Keratinocyte (primary cell): ENCODE data around the gene SAE1. TPM values are rescaled to one million over a fixed set of nuclear protein-coding genes. Genes with fewer than 3 reads are reported as not detected.

Source experiments
- DNase-seq: peaks from one replicate; pipeline ENCODE4 v3.0.0-alpha.2; 2011; ENCODE audit warnings: low read depth, missing footprints, low spot score
- FAIRE-seq: peaks from 2 replicates; lab custom pipeline; 2011; peaks lifted over from hg19 to GRCh38; lab: Jason Lieb, UNC
- H2AFZ ChIP-seq: 2 replicates; pipeline ENCODE4 v1.6.0; 2012; ENCODE audit warnings: low read length, control low read depth, inconsistent platforms; ENCODE audit not compliant: control insufficient read depth
- H3K27ac ChIP-seq: 2 replicates; pipeline ENCODE4 v1.5.1; 2011; ENCODE audit warnings: low read length; ENCODE audit not compliant: control insufficient read depth, insufficient read depth
- H3K27me3 ChIP-seq: 3 replicates; pipeline ENCODE4 v1.6.0; 2011; ENCODE audit warnings: low read length; ENCODE audit not compliant: control insufficient read depth, insufficient read depth; ENCODE audit errors: extremely low read depth
- H3K36me3 ChIP-seq, 2 experiments: 2 replicates in 1 of 2; 3 replicates in 1 of 2; pipeline ENCODE4 v1.5.1; 2011; ENCODE audit warnings: low read length in 2 of 2, mild to moderate bottlenecking in 1 of 2; ENCODE audit not compliant: control insufficient read depth in 2 of 2, insufficient read depth in 2 of 2; ENCODE audit errors: extremely low read depth in 1 of 2
- H3K4me1 ChIP-seq: 3 replicates; pipeline ENCODE4 v1.5.1; 2011; ENCODE audit warnings: low read length; ENCODE audit not compliant: control insufficient read depth, insufficient read depth; ENCODE audit errors: extremely low read depth
- H3K4me2 ChIP-seq: 3 replicates; pipeline ENCODE4 v1.6.0; 2011; ENCODE audit warnings: low read depth, low read length; ENCODE audit not compliant: control insufficient read depth, insufficient read depth; ENCODE audit errors: extremely low read depth
- H3K4me3 ChIP-seq, 3 experiments: fragments of 200-600 bp in 1 of 3; sonication (generic) in 1 of 3; 2 replicates in 2 of 3; 3 replicates in 1 of 3; pipeline ENCODE4 v1.5.1; 2011 to 2016; ENCODE audit warnings: low read length in 3 of 3, mild to moderate bottlenecking in 3 of 3, control low read depth in 2 of 3, inconsistent platforms in 1 of 3, low read depth in 1 of 3, mixed read lengths in 1 of 3, mixed run types in 1 of 3, moderate library complexity in 1 of 3; ENCODE audit not compliant: control insufficient read depth in 2 of 3, insufficient read depth in 2 of 3; ENCODE audit errors: extremely low read depth in 1 of 3
- H3K79me2 ChIP-seq: 2 replicates; pipeline ENCODE4 v1.6.0; 2012; ENCODE audit warnings: low read length; ENCODE audit not compliant: control insufficient read depth, insufficient read depth
- H3K9ac ChIP-seq: 3 replicates; pipeline ENCODE4 v1.6.0; 2011; ENCODE audit warnings: low read length; ENCODE audit not compliant: control insufficient read depth, insufficient read depth; ENCODE audit errors: extremely low read depth
- H3K9me1 ChIP-seq: 3 replicates; pipeline ENCODE4 v1.6.0; 2011; ENCODE audit warnings: low read length; ENCODE audit not compliant: control insufficient read depth, insufficient read depth; ENCODE audit errors: extremely low read depth
- H3K9me3 ChIP-seq: 2 replicates; pipeline ENCODE4 v1.5.1; 2012; ENCODE audit warnings: low read depth, low read length; ENCODE audit not compliant: control insufficient read depth
- H4K20me1 ChIP-seq: 3 replicates; pipeline ENCODE4 v1.6.0; 2011; ENCODE audit warnings: low read length; ENCODE audit not compliant: control insufficient read depth, insufficient read depth; ENCODE audit errors: extremely low read depth
- EZH2 ChIP-seq: IDR thresholded peaks from one replicate; pipeline ENCODE4 v1.6.1; 2012; ENCODE audit warnings: inconsistent platforms, mild to moderate bottlenecking, low read length, moderate library complexity
- dilution Hi-C: fragments of 300-500 bp; cut with MboI; formaldehyde crosslinking; loops from one replicate; pipeline ENCODE4 v1.7.0; 2020; ENCODE audit warnings: low sequenced_read_pairs; ENCODE audit not compliant: extremely low pct_ligation_motif_present
- polyA plus RNA-seq, 5 experiments: library from polyadenylated mRNA; depleted of rRNA in 3 of 5; stranded (reverse) in 3 of 5; stranded (forward) in 1 of 5; unstranded in 1 of 5; fragments of >200 nt; gene quantifications; 1 replicate in 1 of 5; 2 replicates in 3 of 5; 3 replicates in 1 of 5; pipeline versions ENCODE4 v1.2.1 to v1.2.3, GENCODE V29; 2011 to 2012; ENCODE audit warnings: missing spikeins in 2 of 5, low read depth in 1 of 5, low replicate concordance in 1 of 5
- small RNA-seq, 3 experiments: library from RNA; depleted of rRNA; stranded (forward); fragments of <200 nt; gene quantifications; one replicate each; pipeline ENCODE3, GENCODE V24; 2012; ENCODE audit warnings: low read depth in 3 of 3, low replicate concordance in 1 of 3; ENCODE audit not compliant: insufficient read length in 3 of 3

SAE1 gene
- polyA plus RNA-seq, 1 donor (not counting 4 experiments of a cell fraction or from before 2014, with no cell fraction given), result 102 TPM

- Histone ChIP-seq H3K9me3 (no peaks in the 10 kb centered on the region), H2AFZ (no peak overlapping the region), H3K27ac (no peak overlapping the region), H3K4me3 (no peak overlapping the region), H4K20me1 (no peaks in the 10 kb centered on the region), H3K36me3 (peaks cover 18 to 35% of the 10 kb centered on the region in 2 experiments), H3K4me1 (peaks cover 14% of the 10 kb centered on the region), H3K79me2 (peaks cover 6% of the 10 kb centered on the region), H3K9ac (no peak overlapping the region), H3K9me1 (no peaks in the 10 kb centered on the region), H3K4me2 (no peak overlapping the region), H3K27me3 (no peaks in the 10 kb centered on the region)
- TF ChIP-seq EZH2, result no peak
- FAIRE-seq (no peak), DNase-seq (no peak)
- dilution Hi-C loops, result no loop called here
Observed at GRCh38 chr19:47258895-47259555, 128.4 kb downstream of the SAE1 start.

Small RNAs within 50 kb of the gene (small RNA-seq; reads per million reads assigned to genes)
- gene MIR3190, result 0 reads per million in 3 experiments

Other genes starting within 250 kb of the SAE1 start
- 0.42 to 0.81 TPM (median 0.42 TPM) in 3 replicates for gene NPAS1, start 111.0 kb upstream of the SAE1 start, polyA plus RNA-seq
- gene TMEM160, start 82.2 kb upstream of the SAE1 start, polyA plus RNA-seq, result 11.1 to 19.9 TPM (median 11.5 TPM) in 3 replicates
- 2.9 to 12.6 TPM (median 5.6 TPM) in 3 replicates for gene ZC3H4, start 17.1 kb upstream of the SAE1 start, polyA plus RNA-seq
- gene BBC3, start 100.4 kb downstream of the SAE1 start, polyA plus RNA-seq, result 0.60 to 1.1 TPM (median 0.89 TPM) in 3 replicates
- gene CCDC9, start 125.7 kb downstream of the SAE1 start, polyA plus RNA-seq, result 2.2 to 3.8 TPM (median 2.8 TPM) in 3 replicates
- gene INAFM1, start 144.1 kb downstream of the SAE1 start, polyA plus RNA-seq, result 0.35 to 0.68 TPM (median 0.50 TPM) in 3 replicates
- gene C5AR1, start 179.0 kb downstream of the SAE1 start, polyA plus RNA-seq, result 0.15 to 0.63 TPM (median 0.42 TPM) in 3 replicates
- gene C5AR2, start 201.3 kb downstream of the SAE1 start, polyA plus RNA-seq, result 0.01 TPM in 1 of 3 replicates, not detected in the others
- gene DHX34, start 218.5 kb downstream of the SAE1 start, polyA plus RNA-seq, result 6.4 to 9.1 TPM (median 8.9 TPM) in 3 replicates